ENCODE results near the gene INSR.
"Not testable (repeated sequence)": the region's sequence is repeated elsewhere in the genome, so short reads cannot be mapped to it uniquely, and the experiment has no call there.

Gene INSR

DNA sequence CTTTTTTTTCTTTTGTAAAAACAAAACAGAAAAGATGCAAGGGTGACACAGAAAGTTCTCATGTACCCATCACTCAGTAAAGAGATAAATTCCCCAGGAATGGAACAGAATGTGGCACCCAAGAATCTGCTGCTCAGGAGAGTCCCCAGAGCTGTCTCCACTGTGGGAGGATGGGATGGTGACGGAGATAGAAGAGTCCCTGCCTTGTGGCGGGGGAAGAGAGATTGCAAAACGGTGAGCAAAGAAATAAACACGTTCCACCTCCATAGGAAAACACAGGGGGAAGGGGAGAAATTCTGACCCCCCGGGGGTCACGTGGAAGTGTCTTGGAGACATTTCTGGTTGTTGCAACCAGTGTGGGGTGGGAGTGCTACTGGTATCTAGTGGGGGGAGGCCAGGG is 76.4 kb downstream of the INSR start:
- no peak for DNase-seq

- DNase-seq, result no peak
Measured at GRCh38 chr19:7216373-7216902, 77.8 kb downstream of the INSR start.

DNA sequence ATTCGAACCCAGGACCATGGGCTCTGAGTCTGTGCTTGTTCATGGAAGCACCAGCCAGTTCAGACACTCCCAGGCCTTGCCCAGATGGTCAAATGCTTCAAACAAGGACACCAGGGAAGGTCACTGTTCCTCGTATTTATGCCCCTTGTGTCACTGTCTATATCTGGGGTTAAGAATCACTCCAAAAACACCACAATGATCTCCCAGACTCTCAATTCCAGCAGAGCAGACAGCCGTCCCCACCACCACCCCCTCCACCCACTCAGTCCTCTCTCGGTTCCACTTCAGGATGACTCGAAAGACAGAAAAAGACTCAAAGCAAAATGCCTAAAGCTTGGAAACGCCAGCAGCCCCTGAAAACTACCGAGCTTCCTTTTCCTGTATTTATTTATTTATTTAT is 79.0 kb downstream of the INSR start:
- no peak for DNase-seq

- no peak for DNase-seq
Measured at GRCh38 chr19:7214324-7215089, 79.7 kb downstream of the INSR start.

DNA sequence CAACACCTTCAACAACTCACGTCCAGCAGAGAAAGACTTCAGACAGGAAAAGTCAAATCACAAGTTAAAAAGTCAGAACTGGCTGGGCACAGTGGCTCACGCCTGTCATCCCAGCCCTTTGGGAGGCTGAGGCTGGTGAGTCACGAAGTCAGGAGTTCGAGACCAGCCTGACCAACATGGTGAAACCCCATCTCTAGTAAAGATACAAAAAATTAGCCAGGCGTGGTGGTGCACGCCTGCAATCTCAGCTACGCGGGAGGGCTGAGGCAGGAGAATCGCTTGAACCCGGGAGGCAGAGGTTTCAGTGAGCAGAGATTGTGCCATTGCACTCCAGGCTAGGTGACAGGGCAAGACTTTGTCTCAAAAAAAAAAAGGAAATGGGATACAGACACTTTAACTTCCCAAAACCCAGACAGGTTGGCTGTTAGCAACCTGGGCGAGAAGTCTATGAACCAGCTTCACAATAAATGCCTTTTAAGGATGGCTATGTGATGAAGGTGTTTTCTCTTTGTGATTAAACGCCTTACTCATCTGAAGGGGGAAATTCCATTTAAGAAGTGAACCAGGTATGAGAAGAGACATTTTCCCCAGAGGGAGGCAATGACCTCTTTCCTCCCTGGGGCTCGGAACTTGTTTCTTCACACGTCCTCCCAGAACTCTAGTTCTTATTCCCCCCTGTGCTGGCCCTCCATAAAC is 80.4 kb downstream of the INSR start:
- no peak for DNase-seq

GRCh38 chr19:7211191-7211951 is 82.8 kb downstream of the INSR start:
- DNase-seq, result no peak

GRCh38 chr19:7210359-7210758 is 83.9 kb downstream of the INSR start:
- no peak for DNase-seq

DNA sequence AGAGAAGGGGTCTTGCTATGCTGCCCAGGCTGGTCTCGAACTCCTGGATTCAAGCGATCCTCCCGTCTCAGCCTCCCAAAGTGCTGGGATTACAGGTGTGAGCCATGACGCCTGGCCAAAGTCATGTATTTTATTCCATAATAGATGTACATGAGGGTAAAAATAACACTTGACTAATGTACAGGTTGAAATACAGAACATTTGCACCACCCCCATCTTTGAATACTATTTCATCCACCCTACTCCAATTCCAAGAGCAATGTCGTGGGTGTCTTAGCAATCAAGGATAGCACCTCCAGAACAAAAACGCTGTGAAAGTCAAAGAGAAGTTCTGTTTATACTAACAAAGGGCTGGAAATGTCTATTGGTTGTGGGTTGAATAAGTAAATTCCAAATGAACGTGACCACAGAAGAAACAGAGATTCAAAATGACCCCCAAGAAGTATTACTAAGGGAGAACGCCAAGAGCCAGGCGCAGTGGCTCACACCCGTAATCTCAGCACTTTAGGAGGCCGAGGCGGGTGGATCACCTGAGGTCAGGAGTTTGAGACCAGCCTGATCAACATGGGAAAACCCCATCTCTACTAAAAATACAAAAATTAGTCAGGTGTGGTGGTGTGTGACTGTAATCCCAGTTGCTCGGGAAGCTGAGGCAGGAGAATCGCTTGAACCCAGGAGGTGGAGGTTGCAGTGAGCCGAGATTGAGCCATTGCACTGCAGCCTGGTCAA is 84.5 kb downstream of the INSR start:
- not testable (repeated sequence) for DNase-seq

GRCh38 chr19:7209036-7209435 is 85.2 kb downstream of the INSR start:
- DNase-seq, result not testable (repeated sequence)

DNA sequence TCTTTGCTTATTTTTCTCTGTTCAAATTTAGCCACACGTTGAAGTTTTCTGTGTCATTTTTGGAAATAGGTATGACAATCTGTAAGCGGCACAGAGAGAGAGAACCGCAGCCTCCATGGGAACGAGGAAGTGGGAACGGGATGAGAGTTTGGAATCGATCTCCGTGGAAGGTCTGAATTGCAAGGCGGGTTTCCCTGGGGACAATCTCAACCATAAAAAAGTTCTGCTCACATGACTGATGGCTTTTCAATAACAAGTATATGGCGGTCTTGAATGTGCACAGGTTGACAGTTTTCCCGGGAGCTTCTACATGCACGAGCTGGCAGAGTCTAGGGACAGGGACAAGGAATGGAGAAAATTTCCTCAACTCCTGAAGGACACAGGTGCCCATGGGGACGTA is 90.9 kb downstream of the INSR start:
- DNase-seq, result no peak

DNA sequence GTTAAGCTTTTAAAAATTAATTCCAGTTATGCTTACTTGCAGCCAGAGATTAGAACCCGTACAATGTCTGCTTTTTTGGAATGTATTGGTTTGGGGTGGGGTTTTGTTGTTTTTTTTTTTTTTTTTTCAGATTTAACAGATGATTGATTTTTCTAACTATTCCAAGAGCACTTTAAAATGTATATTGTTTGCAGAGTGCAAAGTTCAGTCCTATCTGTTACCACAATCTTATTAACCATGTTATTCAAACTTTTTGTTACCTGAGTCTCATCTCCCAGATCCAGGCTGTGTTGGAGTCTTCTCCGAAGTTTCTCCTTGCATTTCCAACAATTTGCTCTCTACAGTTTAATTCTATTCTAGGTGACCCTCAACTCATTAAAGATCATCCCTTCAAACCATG is 91.3 kb downstream of the INSR start:
- DNase-seq, result no peak

GRCh38 chr19:7200736-7201135 is 93.5 kb downstream of the INSR start:
- DNase-seq, result no peak

DNA sequence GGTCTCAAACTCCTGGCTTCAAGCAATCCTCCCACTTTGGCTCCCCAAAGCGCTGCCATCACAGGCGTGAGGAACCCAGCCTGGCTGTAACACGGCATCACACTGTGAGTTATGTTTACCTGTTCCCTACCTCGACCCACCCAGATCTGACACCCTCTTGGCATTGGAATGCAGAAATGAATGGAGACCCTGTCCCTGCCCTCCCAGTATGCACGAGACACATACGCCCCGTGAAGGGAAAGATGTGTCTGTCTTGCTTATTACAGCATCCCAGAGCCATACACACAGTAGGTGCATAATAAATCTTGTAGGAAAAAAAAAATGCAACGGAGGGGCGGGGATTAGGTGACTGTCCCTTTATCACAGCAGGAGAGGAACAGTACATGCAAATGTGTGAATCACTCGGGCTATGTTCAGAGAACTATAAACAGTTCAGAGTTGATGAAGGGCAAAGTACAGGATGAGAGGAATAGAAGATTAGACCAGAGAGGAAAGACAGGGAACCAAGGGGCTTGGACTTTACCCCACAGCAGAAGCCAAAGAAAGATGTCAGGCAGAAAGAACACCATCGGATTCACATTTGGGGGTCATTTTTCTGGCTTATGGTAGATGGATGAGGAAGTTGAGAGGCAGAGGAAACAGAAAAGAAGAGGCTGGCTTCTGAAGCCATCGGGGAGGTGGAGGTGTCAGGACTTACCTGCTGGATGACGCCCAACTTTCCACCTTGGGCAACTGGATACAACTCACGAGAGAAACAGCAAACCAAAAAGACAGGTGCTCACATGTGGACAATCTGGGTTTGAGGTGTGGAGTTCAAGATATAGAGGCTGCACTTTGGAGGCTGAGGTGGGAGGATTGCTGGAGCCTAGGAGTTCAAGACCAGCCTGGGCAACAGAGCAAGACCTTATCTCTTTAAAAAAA is 94.3 kb downstream of the INSR start:
- no peak for DNase-seq

DNA sequence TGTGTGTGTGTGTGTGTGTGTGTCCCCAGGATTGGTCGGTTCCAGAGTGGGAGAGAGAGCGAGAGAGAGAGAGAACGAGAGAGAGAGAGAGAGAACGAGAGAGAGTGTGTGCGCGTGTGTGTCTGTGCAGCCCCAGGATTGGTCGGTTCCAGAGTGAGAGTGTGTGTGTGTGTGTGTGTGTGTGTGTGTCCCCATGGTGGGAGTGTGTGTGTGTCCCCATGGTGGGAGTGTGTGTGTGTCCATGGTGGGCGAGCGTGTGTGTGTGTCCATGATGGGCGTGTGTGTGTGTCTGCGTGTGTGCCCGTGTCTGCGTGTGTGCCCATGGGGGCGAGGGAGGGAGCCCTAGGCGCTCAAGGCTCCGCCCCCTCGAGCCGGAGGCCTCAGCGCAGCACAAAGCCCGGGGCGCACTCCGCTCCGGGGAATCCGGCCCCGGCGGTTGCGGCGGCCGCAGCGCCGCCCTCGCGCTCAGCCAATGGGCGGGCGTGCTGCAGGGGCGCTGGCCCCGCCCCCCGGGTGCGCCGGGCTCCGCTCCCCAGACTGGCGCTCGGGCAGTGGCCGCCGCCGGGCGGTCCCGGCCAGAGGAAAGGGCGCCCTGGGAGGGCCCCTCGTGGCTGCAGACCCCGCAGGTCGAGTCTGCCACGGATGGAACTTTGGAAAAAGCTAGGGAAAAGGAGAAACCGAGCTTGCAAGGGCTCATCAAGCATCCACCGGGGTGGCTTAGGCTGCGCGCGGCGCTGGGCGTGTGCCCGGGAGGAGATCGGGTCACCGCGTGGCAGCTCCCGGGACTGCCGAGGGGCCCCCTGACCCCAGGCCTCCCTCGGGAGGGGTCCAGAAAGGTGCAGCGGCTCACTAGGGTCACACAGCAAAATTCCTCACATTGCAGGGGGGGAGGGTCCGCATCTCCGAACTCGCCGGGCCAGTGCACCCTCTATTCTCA is 96.2 kb downstream of the INSR start:
- peak; percentile 84 for DNase-seq

DNA sequence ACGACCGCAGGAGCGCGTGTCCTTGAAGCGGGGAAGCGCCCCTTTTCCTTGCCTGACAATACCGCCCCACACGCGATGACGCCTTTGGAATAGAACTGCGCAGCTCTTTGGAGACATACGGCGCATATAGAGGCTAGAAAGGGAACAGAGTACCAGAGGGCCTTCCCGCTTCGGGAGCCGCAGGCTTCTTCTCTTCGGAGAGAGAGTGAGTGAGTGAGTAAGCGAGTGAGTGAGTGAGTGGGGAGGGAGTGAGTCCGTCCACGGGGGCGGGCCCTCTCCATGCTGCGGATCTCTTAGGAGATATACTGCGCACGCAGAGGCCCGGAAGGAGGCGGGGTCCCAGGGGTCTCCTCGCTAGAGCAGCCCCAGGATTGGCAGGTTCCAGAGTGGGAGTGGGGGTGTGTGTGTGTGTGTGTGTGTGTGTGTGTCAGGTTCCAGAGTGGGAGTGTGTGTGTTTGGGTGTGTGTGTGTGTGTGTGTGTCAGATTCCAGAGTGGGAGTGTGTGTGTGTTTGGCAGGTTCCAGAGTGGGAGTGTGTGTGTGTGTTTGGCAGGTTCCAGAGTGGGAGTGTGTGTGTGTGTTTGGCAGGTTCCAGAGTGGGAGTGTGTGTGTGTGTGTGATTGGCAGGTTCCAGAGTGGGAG is 97.0 kb downstream of the INSR start:
- DNase-seq, result peak; percentile 55

- DNase-seq, result no peak
Measured at GRCh38 chr19:7196763-7197118, 97.5 kb downstream of the INSR start.

DNA sequence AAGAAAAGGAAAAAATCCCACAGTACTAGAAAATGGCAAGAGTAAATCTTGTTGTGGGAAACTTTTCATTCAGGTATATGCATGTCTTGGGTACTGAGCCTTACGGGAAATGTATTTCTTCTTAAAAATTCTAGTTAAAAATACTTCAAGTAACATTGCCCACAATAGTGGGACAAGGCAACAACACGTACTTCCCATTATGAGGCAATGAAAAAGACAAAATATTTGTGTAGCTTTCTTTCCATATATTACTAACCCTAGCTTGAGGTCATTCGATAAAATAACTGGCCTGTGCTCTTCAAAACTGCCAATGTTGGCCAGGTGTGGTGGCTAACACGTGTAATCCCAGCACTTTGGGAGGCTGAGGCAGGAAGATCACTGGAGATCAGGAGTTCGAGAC is 99.2 kb downstream of the INSR start:
- DNase-seq, result no peak

DNA sequence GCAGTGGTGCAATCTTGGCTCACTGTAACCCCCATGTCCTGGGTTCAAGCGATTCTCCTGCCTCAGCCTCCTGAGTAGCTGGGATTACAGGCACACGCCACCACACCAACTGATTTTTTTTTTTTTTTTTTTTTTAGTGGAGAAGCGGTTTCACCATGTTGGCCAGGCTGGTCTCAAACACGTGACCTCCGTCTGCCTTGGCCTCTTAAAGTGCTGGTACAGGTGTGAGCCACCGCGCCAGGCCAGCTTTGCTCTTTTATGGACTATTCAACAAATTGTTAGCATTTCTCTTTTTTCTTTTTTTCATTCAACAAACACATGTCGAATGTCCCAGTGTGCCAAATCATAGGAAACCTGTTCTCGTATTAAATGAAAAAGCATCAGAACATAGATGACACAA is 99.6 kb downstream of the INSR start:
- DNase-seq, result no peak

DNA sequence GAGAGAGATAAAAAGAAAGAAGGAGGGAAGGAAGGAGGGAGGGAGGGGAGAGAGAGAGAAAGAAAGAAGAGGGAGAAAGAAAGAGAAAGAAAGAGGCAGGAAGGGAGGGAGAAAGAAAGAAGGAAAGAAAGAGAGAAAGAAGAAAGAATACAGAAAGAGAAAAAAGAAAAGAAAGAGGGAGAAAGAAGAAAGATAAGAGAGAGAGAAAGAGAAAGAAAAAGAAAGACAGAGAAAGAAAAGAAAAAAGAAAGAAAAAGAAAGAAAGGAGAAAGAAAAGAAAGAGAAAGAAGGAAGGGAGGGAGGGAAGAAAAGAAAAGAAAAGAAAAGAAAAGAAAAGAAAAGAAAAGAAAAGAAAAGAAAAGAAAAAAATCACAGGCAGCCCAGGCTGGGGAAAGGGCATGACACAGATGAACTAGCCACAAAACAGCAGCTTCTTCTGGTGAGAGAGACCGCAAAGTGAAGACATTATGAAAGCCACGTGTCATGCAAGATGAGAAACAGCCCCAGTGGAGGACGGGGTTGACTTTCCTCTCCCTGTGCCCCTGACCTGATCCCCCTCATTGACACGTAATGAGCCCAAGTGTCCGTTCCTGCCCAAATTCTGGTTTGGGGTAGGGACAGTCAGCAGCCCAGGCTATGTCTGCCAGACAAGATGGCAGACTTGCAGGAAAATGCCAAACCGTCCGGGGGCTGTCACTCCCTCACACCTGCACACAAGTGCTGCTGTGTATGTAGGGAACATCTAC is 102.1 kb downstream of the INSR start:
- no peak for DNase-seq

Data from activated gamma-delta T cell (primary cell).